Left forelimb (tissue), 1 donor: Measurements from ENCODE around the gene PSME3.

ENCODE experiments used
- DNase-seq: peaks from one replicate; pipeline ENCODE4 v3.0.0-alpha.2; 2018; ENCODE audit warnings: low spot score

PSME3 gene, protein sequence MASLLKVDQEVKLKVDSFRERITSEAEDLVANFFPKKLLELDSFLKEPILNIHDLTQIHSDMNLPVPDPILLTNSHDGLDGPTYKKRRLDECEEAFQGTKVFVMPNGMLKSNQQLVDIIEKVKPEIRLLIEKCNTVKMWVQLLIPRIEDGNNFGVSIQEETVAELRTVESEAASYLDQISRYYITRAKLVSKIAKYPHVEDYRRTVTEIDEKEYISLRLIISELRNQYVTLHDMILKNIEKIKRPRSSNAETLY

GRCh38 chr17:42832934-42833766 is at the start of gene PSME3:
PSME3 (plus strand) TSS chr17:42833397; CDS start chr17:42833632, 235 bp downstream.
- DNase-seq, result peak; percentile 93

- DNase-seq, result no peak
Measured at GRCh38 chr17:42783791-42784138, 49.4 kb upstream of the PSME3 start.

DNA sequence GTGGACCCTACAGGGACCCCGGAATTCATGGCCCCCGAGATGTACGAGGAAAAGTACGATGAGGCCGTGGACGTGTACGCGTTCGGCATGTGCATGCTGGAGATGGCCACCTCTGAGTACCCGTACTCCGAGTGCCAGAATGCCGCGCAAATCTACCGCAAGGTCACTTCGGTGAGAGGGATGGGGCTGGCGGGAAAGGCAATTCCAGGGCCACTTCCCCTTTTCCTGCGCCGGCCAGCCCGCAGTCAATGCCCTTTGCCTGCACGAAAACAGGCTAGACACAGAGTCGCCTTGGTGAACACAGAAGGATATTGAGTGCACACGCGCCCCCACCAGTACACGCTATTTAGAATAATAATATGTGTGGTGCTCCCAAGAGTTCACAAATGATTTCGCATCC is 48.8 kb upstream of the PSME3 start:
- DNase-seq, result no peak

DNA sequence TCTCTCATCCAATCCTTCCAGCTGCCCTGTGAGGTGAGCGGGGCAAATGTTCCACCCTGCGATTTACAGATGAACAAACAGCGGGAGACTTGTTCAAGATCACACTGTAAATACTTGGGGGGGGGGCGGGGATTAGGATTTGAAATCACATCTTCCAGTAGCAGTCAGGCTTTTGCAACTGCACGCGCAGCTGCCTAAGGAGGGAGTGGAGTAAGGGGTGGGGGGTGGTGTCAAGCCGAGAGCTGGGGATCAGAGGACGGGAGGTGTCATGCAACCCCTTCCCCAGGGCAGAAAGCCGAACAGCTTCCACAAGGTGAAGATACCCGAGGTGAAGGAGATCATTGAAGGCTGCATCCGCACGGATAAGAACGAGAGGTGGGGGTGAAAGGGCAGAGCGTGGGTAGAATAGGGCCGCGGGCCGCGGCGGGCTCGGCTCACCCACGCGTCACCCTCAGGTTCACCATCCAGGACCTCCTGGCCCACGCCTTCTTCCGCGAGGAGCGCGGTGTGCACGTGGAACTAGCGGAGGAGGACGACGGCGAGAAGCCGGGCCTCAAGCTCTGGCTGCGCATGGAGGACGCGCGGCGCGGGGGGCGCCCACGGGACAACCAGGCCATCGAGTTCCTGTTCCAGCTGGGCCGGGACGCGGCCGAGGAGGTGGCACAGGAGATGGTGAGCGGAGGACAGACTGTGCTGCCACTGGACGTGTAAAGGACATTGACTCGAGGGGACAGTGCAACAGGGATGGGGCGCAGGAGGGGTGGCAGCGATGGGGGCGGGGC is 48.2 kb upstream of the PSME3 start:
- no peak for DNase-seq

- DNase-seq, result no peak
Measured at GRCh38 chr17:42787266-42787665, 45.9 kb upstream of the PSME3 start.

GRCh38 chr17:42791948-42792347 is 41.2 kb upstream of the PSME3 start:
- DNase-seq, result no peak

DNA sequence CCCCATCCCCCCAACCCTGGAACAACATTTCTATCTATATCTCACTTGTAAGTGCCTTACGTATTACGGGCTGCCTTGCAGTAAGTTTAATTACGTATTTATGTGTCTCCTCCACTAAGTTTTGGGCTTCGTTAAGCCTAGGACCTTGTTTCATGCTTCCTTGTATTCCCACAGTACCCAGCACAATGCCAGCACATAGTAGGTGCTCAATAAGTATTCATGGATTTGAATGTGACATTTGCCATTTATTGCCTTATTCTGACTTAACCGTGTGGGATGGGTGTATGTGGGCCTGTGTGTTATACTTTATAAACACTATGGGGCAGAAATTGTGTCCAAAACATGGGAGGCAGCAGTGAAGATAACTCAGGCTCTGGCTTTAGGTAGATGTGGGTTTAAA is 40.7 kb upstream of the PSME3 start:
- DNase-seq, result no peak

GRCh38 chr17:42795061-42795460 is 38.1 kb upstream of the PSME3 start:
- DNase-seq, result no peak

- no peak for DNase-seq
Measured at GRCh38 chr17:42795465-42795864, 37.7 kb upstream of the PSME3 start.

- DNase-seq, result no peak
Measured at GRCh38 chr17:42796066-42796758, 37.0 kb upstream of the PSME3 start.

GRCh38 chr17:42797067-42798007 is 35.9 kb upstream of the PSME3 start:
- no peak for DNase-seq

DNA sequence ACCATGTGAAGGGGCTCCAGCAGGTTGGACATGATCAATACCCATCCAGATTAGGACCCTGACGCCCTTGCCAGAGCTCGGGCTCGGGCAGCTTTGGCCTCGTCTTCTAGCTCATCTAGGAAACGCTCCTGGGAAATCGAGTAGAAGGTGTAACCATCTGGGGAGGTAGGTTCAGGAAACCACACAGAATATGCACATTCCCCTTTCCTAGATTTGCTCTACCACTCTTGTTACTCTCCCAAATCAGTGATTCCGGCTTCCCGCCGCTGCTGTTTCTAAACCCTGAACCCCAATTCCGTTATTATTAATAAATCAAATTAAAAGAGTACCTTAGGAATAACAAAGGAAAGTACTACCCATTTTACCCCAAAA is 35.2 kb upstream of the PSME3 start:
- DNase-seq, result no peak

GRCh38 chr17:42798383-42799380 is 34.5 kb upstream of the PSME3 start, which contains the start of the genes CNTD1 and COA3:
CNTD1 (plus strand) TSS chr17:42798861; CDS start chr17:42799068, 207 bp downstream.
COA3 (minus strand) TSS chr17:42798704; CDS start chr17:42798681, 23 bp downstream.
- DNase-seq, result peak; percentile 90

GRCh38 chr17:42803074-42803883 is 29.9 kb upstream of the PSME3 start:
- DNase-seq, result no peak

- no peak for DNase-seq
Measured at GRCh38 chr17:42804918-42805367, 28.3 kb upstream of the PSME3 start.

- DNase-seq, result no peak
Measured at GRCh38 chr17:42806249-42806648, 26.9 kb upstream of the PSME3 start.

GRCh38 chr17:42809250-42809649 is 23.9 kb upstream of the PSME3 start:
- no peak for DNase-seq

GRCh38 chr17:42814633-42815399 is 18.4 kb upstream of the PSME3 start:
- DNase-seq, result no peak
